22Rv1 (cell line): Measurements from ENCODE around the gene LTK.

ENCODE experiments used
- ZFX ChIP-seq: fragments of 450-650 bp; IDR thresholded peaks from 2 replicates; pipeline ENCODE4 v1.6.1; 2017; ENCODE audit warnings: antibody characterized with exemption, borderline replicate concordance
- TF ChIP-seq, protein P1 (sequence below): fragments of 450-650 bp; IDR thresholded peaks from 2 replicates; pipeline ENCODE4 v1.5.1; 2017; ENCODE audit warnings: mild to moderate bottlenecking

DNA sequence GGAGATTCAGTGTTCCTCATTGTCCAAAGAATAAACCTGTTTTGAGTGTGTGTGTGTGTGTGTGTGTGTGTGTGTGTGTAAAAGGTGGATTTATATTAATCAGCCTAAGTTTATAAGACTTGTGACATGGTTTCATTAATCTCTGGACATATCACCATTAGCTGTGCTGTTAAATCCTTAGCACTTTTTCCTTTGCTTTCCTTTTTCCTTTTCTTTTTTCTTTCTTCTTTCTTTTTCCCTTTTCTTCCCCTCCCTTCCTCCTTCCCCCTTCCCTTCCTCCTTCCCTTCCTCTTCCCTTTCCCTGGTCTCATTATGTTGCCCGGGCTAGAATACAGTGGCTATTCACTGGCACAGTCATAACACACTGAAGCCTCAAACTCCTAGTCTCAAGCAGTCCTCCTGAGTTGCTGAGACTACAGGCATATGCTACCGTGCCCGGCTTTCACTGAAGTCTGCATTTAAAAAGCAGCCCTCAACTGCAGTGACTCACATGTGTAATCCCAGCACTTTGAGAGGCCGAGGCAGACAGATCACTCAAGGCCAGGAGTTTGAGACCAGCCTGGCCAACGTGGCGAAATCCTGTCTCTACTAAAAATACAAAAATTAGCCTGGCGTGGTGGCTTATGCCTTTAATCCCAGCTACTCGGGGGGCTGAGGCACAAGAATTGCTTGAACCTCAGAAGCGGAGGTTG is 48.6 kb downstream of the LTK start:
- TF ChIP-seq, protein P1, sequence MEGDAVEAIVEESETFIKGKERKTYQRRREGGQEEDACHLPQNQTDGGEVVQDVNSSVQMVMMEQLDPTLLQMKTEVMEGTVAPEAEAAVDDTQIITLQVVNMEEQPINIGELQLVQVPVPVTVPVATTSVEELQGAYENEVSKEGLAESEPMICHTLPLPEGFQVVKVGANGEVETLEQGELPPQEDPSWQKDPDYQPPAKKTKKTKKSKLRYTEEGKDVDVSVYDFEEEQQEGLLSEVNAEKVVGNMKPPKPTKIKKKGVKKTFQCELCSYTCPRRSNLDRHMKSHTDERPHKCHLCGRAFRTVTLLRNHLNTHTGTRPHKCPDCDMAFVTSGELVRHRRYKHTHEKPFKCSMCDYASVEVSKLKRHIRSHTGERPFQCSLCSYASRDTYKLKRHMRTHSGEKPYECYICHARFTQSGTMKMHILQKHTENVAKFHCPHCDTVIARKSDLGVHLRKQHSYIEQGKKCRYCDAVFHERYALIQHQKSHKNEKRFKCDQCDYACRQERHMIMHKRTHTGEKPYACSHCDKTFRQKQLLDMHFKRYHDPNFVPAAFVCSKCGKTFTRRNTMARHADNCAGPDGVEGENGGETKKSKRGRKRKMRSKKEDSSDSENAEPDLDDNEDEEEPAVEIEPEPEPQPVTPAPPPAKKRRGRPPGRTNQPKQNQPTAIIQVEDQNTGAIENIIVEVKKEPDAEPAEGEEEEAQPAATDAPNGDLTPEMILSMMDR, result no peak
- no peak for TF ChIP-seq ZFX
